NB4 (cell line): ENCODE data around the gene UBA7.

Experiments used
- MAX ChIP-seq: IDR thresholded peaks from 2 replicates; pipeline ENCODE4 v1.6.1; 2011; ENCODE audit warnings: low read depth, low read length
- POLR2A ChIP-seq: IDR thresholded peaks from 2 replicates; pipeline ENCODE4 v1.6.1; 2011; ENCODE audit warnings: mild to moderate bottlenecking; ENCODE audit not compliant: insufficient read length; ENCODE audit errors: extremely low read depth
- TF ChIP-seq, protein P1 (sequence below): IDR thresholded peaks from one replicate; pipeline ENCODE4 v1.5.1; 2012; ENCODE audit warnings: low read depth, low read length

DNA sequence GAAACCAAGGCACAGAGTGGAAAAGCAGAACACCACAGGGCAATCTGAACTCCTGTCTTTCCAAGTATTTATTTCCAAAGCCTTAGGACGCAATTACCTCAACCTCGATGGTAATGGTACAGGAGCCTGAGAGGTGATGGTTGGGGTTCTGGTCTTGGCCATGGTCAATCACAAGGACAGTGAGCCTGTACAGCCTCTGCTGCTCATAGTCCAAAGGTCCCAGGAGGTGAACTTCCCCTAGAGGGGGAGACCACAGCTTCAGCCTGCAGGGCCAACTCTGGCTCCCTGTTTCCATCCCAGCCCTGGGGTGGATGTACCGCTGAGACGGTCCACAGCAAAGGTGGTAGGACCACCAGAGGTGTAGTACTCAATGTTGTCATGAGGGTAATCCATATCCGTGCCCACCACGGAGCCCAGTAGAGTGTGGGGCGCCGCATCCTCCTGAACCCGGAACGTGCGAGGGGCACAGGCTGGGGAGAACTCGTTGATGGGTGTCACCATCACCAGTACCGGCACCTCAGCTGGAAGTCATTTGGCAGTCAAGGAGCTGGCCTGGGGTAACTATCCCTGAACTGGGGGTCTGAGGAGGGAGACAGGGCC is 20.2 kb downstream of the UBA7 start:
- TF ChIP-seq, protein P1, sequence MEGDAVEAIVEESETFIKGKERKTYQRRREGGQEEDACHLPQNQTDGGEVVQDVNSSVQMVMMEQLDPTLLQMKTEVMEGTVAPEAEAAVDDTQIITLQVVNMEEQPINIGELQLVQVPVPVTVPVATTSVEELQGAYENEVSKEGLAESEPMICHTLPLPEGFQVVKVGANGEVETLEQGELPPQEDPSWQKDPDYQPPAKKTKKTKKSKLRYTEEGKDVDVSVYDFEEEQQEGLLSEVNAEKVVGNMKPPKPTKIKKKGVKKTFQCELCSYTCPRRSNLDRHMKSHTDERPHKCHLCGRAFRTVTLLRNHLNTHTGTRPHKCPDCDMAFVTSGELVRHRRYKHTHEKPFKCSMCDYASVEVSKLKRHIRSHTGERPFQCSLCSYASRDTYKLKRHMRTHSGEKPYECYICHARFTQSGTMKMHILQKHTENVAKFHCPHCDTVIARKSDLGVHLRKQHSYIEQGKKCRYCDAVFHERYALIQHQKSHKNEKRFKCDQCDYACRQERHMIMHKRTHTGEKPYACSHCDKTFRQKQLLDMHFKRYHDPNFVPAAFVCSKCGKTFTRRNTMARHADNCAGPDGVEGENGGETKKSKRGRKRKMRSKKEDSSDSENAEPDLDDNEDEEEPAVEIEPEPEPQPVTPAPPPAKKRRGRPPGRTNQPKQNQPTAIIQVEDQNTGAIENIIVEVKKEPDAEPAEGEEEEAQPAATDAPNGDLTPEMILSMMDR, result no peak
- TF ChIP-seq POLR2A (no peak), MAX (no peak)
